PC-9 (cell line): Measurements from ENCODE around the gene UGDH.

Experiments used
- CTCF ChIP-seq: fragments of 200-600 bp; sonication (generic); conservative IDR thresholded peaks from 2 replicates; pipeline ENCODE4 v1.6.1; 2017; ENCODE audit warnings: mixed run types, antibody characterized with exemption, mild to moderate bottlenecking, moderate library complexity
- EZH2 ChIP-seq: fragments of 200-600 bp; sonication (generic); IDR thresholded peaks from 2 replicates; pipeline ENCODE4 v1.8.0; 2017; ENCODE audit warnings: antibody characterized with exemption, low read depth

DNA sequence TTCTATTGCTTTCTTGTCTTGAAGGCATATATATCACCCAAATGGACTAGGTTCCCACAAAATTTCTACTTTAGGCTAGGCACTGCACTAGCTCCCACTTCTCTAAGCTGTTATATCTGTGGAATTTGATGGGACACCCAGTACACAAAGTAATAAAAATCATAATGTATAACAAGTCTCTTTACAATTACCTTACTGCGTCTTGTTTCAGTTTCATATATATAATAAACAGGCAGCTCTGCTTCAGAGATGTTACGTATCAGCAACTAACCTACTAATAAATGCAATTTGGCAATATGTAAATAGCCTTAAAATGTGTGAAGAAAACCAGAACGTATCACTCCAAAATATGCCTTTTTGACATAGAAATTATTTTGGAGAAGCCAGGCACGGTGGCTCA is 42.0 kb upstream of the UGDH start:
- TF ChIP-seq CTCF: no peak
- no peak for TF ChIP-seq EZH2
